Measurements from ENCODE around the gene ZBTB7B.

Gene ZBTB7B

GRCh38 chr1:155062702-155063411 lies 60.3 kb downstream of the ZBTB7B start:
- peak; percentile 61 for DNase-seq

GRCh38 chr1:155063550-155064110 lies 61.0 kb downstream of the ZBTB7B start, which contains the start of gene EFNA4:
Gene EFNA4 (plus strand): TSS chr1:155063740. CDS start chr1:155063824, 84 bp downstream.
- peak; percentile 80 for DNase-seq

- DNase-seq = no peak
These were observed 61.7 kb downstream of the ZBTB7B start for GRCh38 chr1:155064111-155064831.

- DNase-seq = no peak
These were observed 62.3 kb downstream of the ZBTB7B start for GRCh38 chr1:155064832-155065429.

GRCh38 chr1:155066777-155067176 lies 64.2 kb downstream of the ZBTB7B start:
- DNase-seq = no peak
